CD14-positive monocyte (primary cell): ENCODE results near the gene NFE2L2. TPM values are rescaled to one million over a fixed set of nuclear protein-coding genes. Genes with fewer than 3 reads are reported as not detected.
A peak's percentile ranks its signal among the peaks of the same experiment; 100 is the strongest.

Source experiments
- DNase-seq, 3 donors: peaks; one replicate each; pipeline ENCODE4 v3.0.0-alpha.2; 2011 to 2022
- H2AFZ ChIP-seq: 2 replicates; pipeline ENCODE4 v1.6.0; 2012; ENCODE audit warnings: mild to moderate bottlenecking, low read depth, low read length, inconsistent platforms; ENCODE audit not compliant: insufficient read depth, poor library complexity, severe bottlenecking
- H3K27ac ChIP-seq, 2 donors: 1 replicate in 1 of 2; 2 replicates in 1 of 2; pipeline ENCODE4 v1.5.1; 2012 to 2013; ENCODE audit warnings: low read length in 2 of 2, control low read depth in 1 of 2, inconsistent platforms in 1 of 2, low read depth in 1 of 2, mild to moderate bottlenecking in 1 of 2
- H3K27me3 ChIP-seq, 2 donors: one replicate each; pipeline versions ENCODE4 v1.6.0 to v1.6.1; 2011 to 2013; ENCODE audit warnings: low read length in 2 of 2; ENCODE audit not compliant: control insufficient read depth in 2 of 2, insufficient read depth in 2 of 2
- H3K36me3 ChIP-seq, 2 donors: replicated peaks in 1 of 2; 1 replicate in 1 of 2; 2 replicates in 1 of 2; pipeline versions ENCODE4 v1.5.1 to v1.6.1; 2012 to 2013; ENCODE audit warnings: low read length in 2 of 2, control low read depth in 1 of 2, inconsistent platforms in 1 of 2, mild to moderate bottlenecking in 1 of 2; ENCODE audit not compliant: insufficient read depth in 2 of 2, control insufficient read depth in 1 of 2
- H3K4me1 ChIP-seq, 2 donors: 1 replicate in 1 of 2; 2 replicates in 1 of 2; pipeline versions ENCODE4 v1.5.1 to v1.6.1; 2012 to 2013; ENCODE audit warnings: low read length in 2 of 2, control low read depth in 1 of 2, inconsistent platforms in 1 of 2, mild to moderate bottlenecking in 1 of 2, moderate library complexity in 1 of 2; ENCODE audit not compliant: insufficient read depth in 2 of 2, control insufficient read depth in 1 of 2
- H3K4me2 ChIP-seq: replicated peaks from 2 replicates; pipeline ENCODE3; 2012; ENCODE audit warnings: low read length, moderate library complexity, mild to moderate bottlenecking; ENCODE audit not compliant: poor library complexity, severe bottlenecking; ENCODE audit errors: extremely low read depth
- H3K4me3 ChIP-seq, 3 experiments: fragments of 200-600 bp in 1 of 3; sonication (generic) in 1 of 3; replicated peaks in 1 of 3; 1 replicate in 2 of 3; 2 replicates in 1 of 3; pipeline ENCODE4 v1.5.1; 2011 to 2013; ENCODE audit warnings: low read length in 3 of 3, mild to moderate bottlenecking in 3 of 3, control low read depth in 2 of 3, low read depth in 2 of 3, inconsistent platforms in 1 of 3, moderate library complexity in 1 of 3
- H3K79me2 ChIP-seq: 2 replicates; pipeline ENCODE4 v1.6.0; 2012; ENCODE audit warnings: mild to moderate bottlenecking, control low read depth, inconsistent platforms, low read length, moderate library complexity; ENCODE audit not compliant: insufficient read depth
- H3K9ac ChIP-seq: 2 replicates; pipeline ENCODE4 v1.6.0; 2017; ENCODE audit warnings: low read length, mild to moderate bottlenecking; ENCODE audit not compliant: insufficient read depth, poor library complexity, severe bottlenecking
- H3K9me3 ChIP-seq, 2 donors: replicated peaks in 1 of 2; 1 replicate in 1 of 2; 2 replicates in 1 of 2; pipeline versions ENCODE4 v1.5.1 to v1.6.1; 2012 to 2013; ENCODE audit warnings: low read length in 2 of 2, control low read depth in 1 of 2; ENCODE audit not compliant: control insufficient read depth in 1 of 2, insufficient read depth in 1 of 2
- H4K20me1 ChIP-seq: 2 replicates; pipeline ENCODE4 v1.6.0; 2012; ENCODE audit warnings: mild to moderate bottlenecking, low read length, control low read depth, moderate library complexity; ENCODE audit not compliant: insufficient read depth
- H3K27ac Mint-ChIP-seq, 7 donors: one replicate each; pipeline ENCODE4 v1.8.0; 2020; ENCODE audit warnings: mild to moderate bottlenecking in 7 of 7, mixed read lengths in 7 of 7, moderate library complexity in 6 of 7, inconsistent platforms in 2 of 7
- H3K27me3 Mint-ChIP-seq, 3 donors: one replicate each; pipeline ENCODE4 v1.8.0; 2021 to 2022; ENCODE audit warnings: low read depth in 3 of 3, mild to moderate bottlenecking in 3 of 3, mixed read lengths in 3 of 3, moderate library complexity in 3 of 3, inconsistent platforms in 1 of 3
- H3K36me3 Mint-ChIP-seq, 2 donors: one replicate each; pipeline ENCODE4 v1.8.0; 2020; ENCODE audit warnings: mixed read lengths in 2 of 2, inconsistent platforms in 1 of 2, mild to moderate bottlenecking in 1 of 2
- H3K4me1 Mint-ChIP-seq: one replicate; pipeline ENCODE4 v1.8.0; 2020; ENCODE audit warnings: mild to moderate bottlenecking, mixed read lengths
- H3K4me3 Mint-ChIP-seq, 2 donors: one replicate each; pipeline ENCODE4 v1.8.0; 2020; ENCODE audit warnings: mild to moderate bottlenecking in 2 of 2, mixed read lengths in 2 of 2, moderate library complexity in 1 of 2
- H3K9me3 Mint-ChIP-seq, 7 donors: one replicate each; pipeline ENCODE4 v1.8.0; 2020 to 2022; ENCODE audit warnings: mixed read lengths in 7 of 7, mild to moderate bottlenecking in 6 of 7, moderate library complexity in 6 of 7, inconsistent platforms in 2 of 7
- WGBS: methylation state at CpG from one replicate; pipeline ENCODE4 v1.1.5; 2013; ENCODE audit warnings: missing lambda C conversion rate; ENCODE audit not compliant: insufficient coverage; 5-methylcytosine and 5-hydroxymethylcytosine counted together
- intact Hi-C, 2 donors: fragments of 100-400 bp; cut with micrococcal nuclease; formaldehyde crosslinking; loops; one replicate each; pipeline versions ENCODE4 v1.15.0 to v1.15.1; 2023
- polyA plus RNA-seq, 3 donors: library from polyadenylated mRNA; depleted of rRNA in 1 of 3; unstranded in 2 of 3; stranded (reverse) in 1 of 3; fragments of 300-500 nt in 2 of 3; fragments of >200 nt in 1 of 3; fragmentation: Illumina TruSeq in 2 of 3; gene quantifications; 1 replicate in 2 of 3; 2 replicates in 1 of 3; pipeline ENCODE4 v1.2.3, GENCODE V29; 2012 to 2021
- TF ChIP-seq, protein P1 (sequence below): fragments of 200-600 bp; IDR thresholded peaks from one replicate; pipeline ENCODE4 v1.8.0; 2022; ENCODE audit warnings: antibody characterized with exemption, mild to moderate bottlenecking

The NFE2L2 gene
- polyA plus RNA-seq, 3 donors = 38.7 to 51.6 (median 46.6) TPM

DNA sequence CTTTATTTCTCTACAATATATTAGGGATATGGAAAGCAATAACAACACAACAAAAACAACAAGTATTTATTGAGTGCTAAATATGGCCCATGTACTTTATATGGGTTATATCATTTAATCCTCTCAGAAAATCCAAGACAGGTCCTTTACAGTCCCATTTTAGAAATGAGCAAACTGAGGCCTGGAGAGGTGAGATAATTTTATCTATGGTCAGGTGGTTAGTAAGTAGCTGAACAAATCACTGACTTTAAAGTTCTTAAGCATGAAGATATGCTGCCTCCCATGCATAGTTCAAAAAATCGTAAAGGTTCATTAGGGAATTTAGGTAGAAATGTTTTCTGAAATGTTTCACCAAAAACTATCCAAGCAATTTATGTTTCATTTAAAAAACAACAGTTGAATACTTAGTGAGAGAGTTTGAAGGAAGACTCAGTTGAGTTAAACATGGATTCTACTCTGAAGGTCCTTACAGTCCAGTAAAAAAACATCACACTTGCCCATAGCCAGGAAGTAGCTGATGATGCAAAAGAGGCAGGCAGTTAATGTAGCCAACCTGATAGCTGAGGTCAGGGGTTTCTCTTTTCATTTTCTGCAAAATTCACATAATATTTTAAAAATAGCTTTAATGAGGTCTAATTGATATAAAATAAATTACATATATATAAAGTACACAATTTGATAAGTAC lies 7.6 kb upstream of the NFE2L2 start:
- intact Hi-C loops = no loop called here
- WGBS = no CpG with 5 or more reads among the region's 1 CpG
- H3K36me3 Mint-ChIP-seq = no peaks in the 10 kb centered on the region
- no peak overlapping the region for H3K27ac Mint-ChIP-seq
- no peak overlapping the region for H3K9ac ChIP-seq
- H3K27me3 ChIP-seq = no peaks in the 10 kb centered on the region
- no peak overlapping the region for H3K4me2 ChIP-seq
- no peaks in the 10 kb centered on the region for H3K79me2 ChIP-seq
- H3K27ac ChIP-seq = no peak overlapping the region
- no peaks in the 10 kb centered on the region for H3K9me3 ChIP-seq
- peaks cover 19% of the 10 kb centered on the region for H3K4me1 Mint-ChIP-seq
- H3K36me3 ChIP-seq = no peaks in the 10 kb centered on the region
- H4K20me1 ChIP-seq = no peaks in the 10 kb centered on the region
- no peak for DNase-seq
- no peaks in the 10 kb centered on the region for H3K27me3 Mint-ChIP-seq
- no peaks in the 10 kb centered on the region for H3K9me3 Mint-ChIP-seq
- peaks cover 7 to 25% of the 10 kb centered on the region in 2 donors for H3K4me1 ChIP-seq
- no peak overlapping the region for H3K4me3 Mint-ChIP-seq
- H3K4me3 ChIP-seq = no peak overlapping the region
- H2AFZ ChIP-seq = no peak overlapping the region
- TF ChIP-seq, protein P1, sequence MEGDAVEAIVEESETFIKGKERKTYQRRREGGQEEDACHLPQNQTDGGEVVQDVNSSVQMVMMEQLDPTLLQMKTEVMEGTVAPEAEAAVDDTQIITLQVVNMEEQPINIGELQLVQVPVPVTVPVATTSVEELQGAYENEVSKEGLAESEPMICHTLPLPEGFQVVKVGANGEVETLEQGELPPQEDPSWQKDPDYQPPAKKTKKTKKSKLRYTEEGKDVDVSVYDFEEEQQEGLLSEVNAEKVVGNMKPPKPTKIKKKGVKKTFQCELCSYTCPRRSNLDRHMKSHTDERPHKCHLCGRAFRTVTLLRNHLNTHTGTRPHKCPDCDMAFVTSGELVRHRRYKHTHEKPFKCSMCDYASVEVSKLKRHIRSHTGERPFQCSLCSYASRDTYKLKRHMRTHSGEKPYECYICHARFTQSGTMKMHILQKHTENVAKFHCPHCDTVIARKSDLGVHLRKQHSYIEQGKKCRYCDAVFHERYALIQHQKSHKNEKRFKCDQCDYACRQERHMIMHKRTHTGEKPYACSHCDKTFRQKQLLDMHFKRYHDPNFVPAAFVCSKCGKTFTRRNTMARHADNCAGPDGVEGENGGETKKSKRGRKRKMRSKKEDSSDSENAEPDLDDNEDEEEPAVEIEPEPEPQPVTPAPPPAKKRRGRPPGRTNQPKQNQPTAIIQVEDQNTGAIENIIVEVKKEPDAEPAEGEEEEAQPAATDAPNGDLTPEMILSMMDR = no peak

DNA sequence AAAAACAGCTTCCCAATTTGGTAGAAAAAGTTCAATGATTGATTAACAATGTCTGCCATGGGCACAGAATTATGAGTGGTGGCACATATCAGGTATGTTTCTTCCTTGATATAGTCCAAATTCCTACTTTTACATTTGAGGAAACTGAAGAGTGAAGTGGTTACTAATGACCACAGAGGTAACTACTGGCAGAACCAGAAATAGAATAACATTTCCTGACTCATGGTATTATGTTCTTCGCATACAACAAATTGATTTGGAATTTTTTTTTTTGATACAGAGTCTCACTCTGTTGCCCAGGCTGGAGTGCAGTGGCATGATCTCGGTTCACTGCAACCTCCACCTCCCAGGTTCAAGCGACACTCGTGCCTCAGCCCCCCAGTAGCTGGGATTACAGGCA lies 6.0 kb upstream of the NFE2L2 start:
- Histone ChIP-seq H3K36me3 (no peaks in the 10 kb centered on the region), H4K20me1 (no peaks in the 10 kb centered on the region), H3K27ac (no peak overlapping the region), H2AFZ (no peak overlapping the region), H3K79me2 (no peaks in the 10 kb centered on the region), H3K27me3 (no peaks in the 10 kb centered on the region), H3K9ac (no peak overlapping the region), H3K9me3 (no peaks in the 10 kb centered on the region), H3K4me2 (no peak overlapping the region), H3K4me1 (peaks cover 16 to 41% of the 10 kb centered on the region in 2 donors), H3K4me3 (no peak overlapping the region)
- Mint-ChIP-seq H3K27me3 (no peaks in the 10 kb centered on the region), H3K36me3 (no peaks in the 10 kb centered on the region), H3K4me1 (peaks cover 32% of the 10 kb centered on the region), H3K27ac (peak overlapping the region in 1 of 7 donors; percentile 55), H3K9me3 (no peaks in the 10 kb centered on the region), H3K4me3 (no peak overlapping the region)
- no peak for DNase-seq
- TF ChIP-seq, protein P1 = no peak
- no CpG with 5 or more reads among the region's 4 CpGs for WGBS
- intact Hi-C loops = no loop called here
